Ascending aorta (tissue), 2 donors: ENCODE results near the gene HECW1. TPM values are rescaled to one million over a fixed set of nuclear protein-coding genes. Genes with fewer than 3 reads are reported as not detected.

Experiments used
- DNase-seq, 2 donors: peaks; one replicate each; pipeline ENCODE4 v3.0.0-alpha.2; 2019; ENCODE audit warnings: low spot score in 2 of 2
- H3K27ac ChIP-seq, 2 donors: fragments of 200-600 bp; sonication (generic); one replicate each; pipeline ENCODE4 v1.5.1; 2016 to 2017; ENCODE audit warnings: mild to moderate bottlenecking in 1 of 2
- H3K27me3 ChIP-seq: fragments of 200-600 bp; sonication (generic); one replicate; pipeline ENCODE4 v1.5.1; 2017
- H3K36me3 ChIP-seq, 2 donors: fragments of 200-600 bp; sonication (generic); one replicate each; pipeline ENCODE4 v1.5.1; 2016
- H3K4me1 ChIP-seq, 2 donors: fragments of 200-600 bp; sonication (generic); one replicate each; pipeline ENCODE4 v1.5.1; 2016 to 2017; ENCODE audit warnings: mild to moderate bottlenecking in 1 of 2
- H3K4me3 ChIP-seq, 2 donors: fragments of 200-600 bp; sonication (generic); one replicate each; pipeline ENCODE4 v1.5.1; 2016 to 2017; ENCODE audit warnings: mild to moderate bottlenecking in 1 of 2
- H3K9me3 ChIP-seq, 2 donors: fragments of 200-600 bp; sonication (generic); one replicate each; pipeline ENCODE4 v1.5.1; 2016
- intact Hi-C: fragments of 100-400 bp; cut with DNase I; formaldehyde crosslinking; loops from one replicate; pipeline ENCODE4 v1.15.1; 2023
- total RNA-seq: library from RNA; depleted of rRNA; stranded (reverse); fragments of >200 nt; gene quantifications from one replicate; pipeline ENCODE4 v1.1.0, GENCODE V29; 2016
- TF ChIP-seq, protein P1 (sequence below), 3 experiments: fragments of 200-600 bp in 2 of 3; fragments of 450-650 bp in 1 of 3; sonication (generic) in 2 of 3; IDR thresholded peaks; one replicate each; pipeline ENCODE4 v1.5.1; 2016 to 2019; ENCODE audit warnings: antibody characterized with exemption in 3 of 3, mild to moderate bottlenecking in 1 of 3, moderate library complexity in 1 of 3

Gene HECW1
- total RNA-seq, 1 donor from 2014 or later = not detected

DNA sequence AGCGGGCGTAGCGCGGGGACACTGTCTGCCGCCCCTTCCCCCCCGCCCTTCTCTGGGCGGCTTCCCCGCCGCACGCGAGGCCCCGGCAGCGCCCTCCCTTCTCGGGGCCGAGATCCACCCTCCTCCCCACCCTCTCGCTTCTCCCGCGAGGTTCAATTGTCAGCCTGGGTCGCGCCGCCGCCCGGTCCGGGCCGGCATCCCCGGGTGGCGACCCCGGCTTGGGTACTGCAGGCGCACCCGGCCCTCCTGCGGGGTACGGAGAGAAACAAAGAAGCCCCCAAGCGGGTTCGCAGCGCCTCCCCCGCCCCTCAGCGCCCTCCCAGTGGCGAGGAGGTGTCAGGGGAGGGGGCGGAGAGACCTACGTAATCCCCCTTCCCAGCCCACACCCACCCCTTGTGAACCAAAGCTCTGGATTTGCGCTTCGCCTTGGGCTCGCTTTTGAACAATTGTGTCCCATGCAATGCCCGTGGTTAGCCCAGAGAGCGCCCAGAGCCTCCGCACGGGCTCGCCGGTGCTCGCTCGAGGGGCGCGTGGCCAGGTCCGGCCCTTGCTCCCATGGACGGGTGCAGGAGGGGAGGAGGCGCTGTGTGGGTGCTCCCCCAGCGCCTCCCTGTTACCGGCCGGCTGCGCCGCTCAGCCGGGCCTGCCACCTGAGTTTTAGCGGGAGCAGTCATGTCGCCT, 634 bp downstream of the HECW1 start:
- H3K27me3 ChIP-seq = peaks cover 12% of the 10 kb centered on the region
- intact Hi-C loops = loop anchor here (5.0 to 10.0 kb wide), 2 partner anchors 138 to 181 kb away; partner anchors contain the start of genes MRPL32 and PSMA2
- DNase-seq = no peak

DNA sequence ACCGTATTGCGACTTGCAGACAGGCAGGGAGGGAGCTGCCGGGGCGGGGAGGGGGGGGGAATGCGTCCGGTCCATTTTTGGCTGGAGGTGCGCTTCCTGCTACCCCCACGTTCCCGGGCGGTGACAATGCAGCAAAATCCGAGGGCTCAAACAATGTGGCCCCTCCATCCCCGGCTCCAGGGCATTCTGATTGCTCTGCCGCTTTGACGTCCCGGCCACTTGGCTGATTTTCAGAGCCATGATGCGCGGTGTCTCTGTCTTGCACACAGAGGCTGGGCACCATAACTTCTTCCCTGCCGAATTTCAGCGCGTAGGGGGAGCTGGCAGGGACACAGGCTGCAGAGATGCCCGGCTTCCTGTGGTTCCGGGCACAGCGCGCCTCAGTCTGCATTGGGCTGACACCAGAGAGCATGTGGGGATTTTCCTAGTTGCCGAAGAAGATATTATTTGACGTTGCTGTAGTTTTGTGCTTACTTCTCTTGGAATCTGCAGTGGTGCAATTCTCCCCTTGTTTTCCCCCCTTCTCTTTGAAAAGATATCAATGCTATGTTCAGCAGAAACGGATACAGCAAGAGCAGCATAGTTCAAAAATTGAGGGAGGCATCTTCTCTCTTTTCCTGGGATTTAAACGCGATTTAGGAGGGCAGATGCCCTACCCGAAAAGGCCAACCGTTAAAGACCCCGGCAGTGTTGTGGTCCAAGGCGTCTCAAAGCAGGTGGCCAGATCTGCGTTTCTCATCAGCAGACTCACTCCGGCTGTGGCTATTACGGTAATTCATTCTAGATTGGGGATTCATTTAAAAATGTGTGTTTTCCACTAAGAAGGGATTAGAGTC, 1.4 kb downstream of the HECW1 start:
- H3K27ac ChIP-seq = no peak overlapping the region
- H3K4me3 ChIP-seq = peak overlapping the region; percentile 52 to 66
- peaks cover 11% of the 10 kb centered on the region in 2 donors for H3K4me1 ChIP-seq
- intact Hi-C loops = loop anchor here (5.0 to 10.0 kb wide), 2 partner anchors 139 to 182 kb away; partner anchors contain the start of genes MRPL32 and PSMA2
- H3K9me3 ChIP-seq = no peaks in the 10 kb centered on the region
- H3K36me3 ChIP-seq = no peaks in the 10 kb centered on the region
- peaks cover 12% of the 10 kb centered on the region for H3K27me3 ChIP-seq
- no peak for DNase-seq
- TF ChIP-seq, protein P1, sequence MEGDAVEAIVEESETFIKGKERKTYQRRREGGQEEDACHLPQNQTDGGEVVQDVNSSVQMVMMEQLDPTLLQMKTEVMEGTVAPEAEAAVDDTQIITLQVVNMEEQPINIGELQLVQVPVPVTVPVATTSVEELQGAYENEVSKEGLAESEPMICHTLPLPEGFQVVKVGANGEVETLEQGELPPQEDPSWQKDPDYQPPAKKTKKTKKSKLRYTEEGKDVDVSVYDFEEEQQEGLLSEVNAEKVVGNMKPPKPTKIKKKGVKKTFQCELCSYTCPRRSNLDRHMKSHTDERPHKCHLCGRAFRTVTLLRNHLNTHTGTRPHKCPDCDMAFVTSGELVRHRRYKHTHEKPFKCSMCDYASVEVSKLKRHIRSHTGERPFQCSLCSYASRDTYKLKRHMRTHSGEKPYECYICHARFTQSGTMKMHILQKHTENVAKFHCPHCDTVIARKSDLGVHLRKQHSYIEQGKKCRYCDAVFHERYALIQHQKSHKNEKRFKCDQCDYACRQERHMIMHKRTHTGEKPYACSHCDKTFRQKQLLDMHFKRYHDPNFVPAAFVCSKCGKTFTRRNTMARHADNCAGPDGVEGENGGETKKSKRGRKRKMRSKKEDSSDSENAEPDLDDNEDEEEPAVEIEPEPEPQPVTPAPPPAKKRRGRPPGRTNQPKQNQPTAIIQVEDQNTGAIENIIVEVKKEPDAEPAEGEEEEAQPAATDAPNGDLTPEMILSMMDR (IDR thresholded peaks at IDR 0.05) = no peak

More for the DNA sequence above, 634 bp downstream of the HECW1 start:
- Histone ChIP-seq H3K36me3 (no peaks in the 10 kb centered on the region), H3K4me3 (peak overlapping the region; percentile 52 to 66), H3K9me3 (no peaks in the 10 kb centered on the region), H3K4me1 (peaks cover 11% of the 10 kb centered on the region in 2 donors), H3K27ac (no peak overlapping the region)
- TF ChIP-seq, protein P1 (IDR thresholded peaks at IDR 0.05) = no peak

DNA sequence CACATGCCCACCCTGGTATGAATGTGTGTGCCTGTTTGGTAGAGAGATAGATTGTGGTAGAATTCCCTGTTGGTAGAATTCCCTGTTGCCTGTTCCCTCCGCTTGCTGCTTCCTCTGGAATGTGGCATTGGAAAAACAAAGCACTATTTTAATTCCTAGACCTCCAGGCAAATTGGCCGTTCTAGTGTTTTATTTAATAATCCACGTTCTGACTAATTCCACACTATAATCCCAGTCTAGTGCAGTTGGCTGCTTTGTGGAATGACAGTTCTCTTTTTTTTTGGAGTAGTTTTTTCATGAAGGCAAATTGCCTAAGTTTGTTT, 2.0 kb downstream of the HECW1 start:
- TF ChIP-seq, protein P1 (IDR thresholded peaks at IDR 0.05) = no peak
- peaks cover 12% of the 10 kb centered on the region for H3K27me3 ChIP-seq
- H3K36me3 ChIP-seq = no peaks in the 10 kb centered on the region
- H3K27ac ChIP-seq = no peak overlapping the region
- no peak overlapping the region for H3K4me3 ChIP-seq
- no peak for DNase-seq
- peaks cover 11% of the 10 kb centered on the region in 2 donors for H3K4me1 ChIP-seq
- no peaks in the 10 kb centered on the region for H3K9me3 ChIP-seq
- intact Hi-C loops = loop anchor here (5.0 to 10.0 kb wide), 2 partner anchors 140 to 182 kb away; partner anchors contain the start of genes MRPL32 and PSMA2

DNA sequence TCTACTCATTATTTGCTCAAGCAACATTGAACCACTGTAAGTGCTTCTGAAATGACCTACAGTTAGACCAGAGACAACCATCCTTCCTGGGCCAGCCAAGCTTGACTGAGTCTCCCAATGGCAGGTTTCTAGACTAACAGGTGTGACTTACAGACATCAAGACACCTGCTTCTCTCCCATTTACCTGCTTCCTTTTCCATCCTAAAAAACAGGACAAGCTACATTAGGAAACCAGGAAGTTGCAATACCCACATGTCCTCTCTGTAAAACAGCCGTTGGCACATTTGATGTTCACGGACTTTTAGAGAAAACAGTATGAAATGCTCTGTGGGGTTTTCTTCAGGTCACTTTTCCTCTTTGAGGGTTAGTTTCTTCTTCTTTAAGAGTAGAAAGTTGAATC, 4.0 kb downstream of the HECW1 start:
- no peak overlapping the region for H3K27ac ChIP-seq
- no peak for DNase-seq
- TF ChIP-seq, protein P1 (IDR thresholded peaks at IDR 0.05) = no peak
- no peaks in the 10 kb centered on the region for H3K36me3 ChIP-seq
- H3K27me3 ChIP-seq = peaks cover 12% of the 10 kb centered on the region
- intact Hi-C loops = loop anchor here (10.0 kb wide), 1 partner anchor 142 kb away; no protein-coding TSS in a partner anchor
- H3K9me3 ChIP-seq = no peaks in the 10 kb centered on the region
- no peak overlapping the region for H3K4me3 ChIP-seq
- peaks cover 11% of the 10 kb centered on the region in 2 donors for H3K4me1 ChIP-seq

DNA sequence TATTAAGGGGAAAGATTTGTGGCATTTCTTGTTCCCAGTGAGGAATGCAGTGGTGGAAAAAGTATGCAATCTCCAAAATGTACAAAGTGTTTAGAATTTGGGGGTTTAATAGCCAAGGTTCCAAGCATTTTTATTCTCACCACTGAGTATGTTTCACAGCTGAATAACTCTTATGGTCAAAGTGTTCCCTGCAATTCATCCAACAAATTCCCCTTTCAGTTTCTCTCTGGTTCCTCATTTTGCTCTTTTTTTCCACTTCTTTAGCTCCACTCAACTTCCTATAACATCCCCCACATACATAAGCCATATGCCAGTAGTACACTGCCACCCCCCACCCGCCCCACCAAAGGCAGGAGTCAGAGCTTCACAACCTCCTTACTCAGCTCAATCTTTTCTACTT, 4.6 kb downstream of the HECW1 start:
- TF ChIP-seq, protein P1 (IDR thresholded peaks at IDR 0.05) = no peak
- Histone ChIP-seq H3K9me3 (no peaks in the 10 kb centered on the region), H3K36me3 (no peaks in the 10 kb centered on the region), H3K27ac (no peak overlapping the region), H3K4me3 (no peak overlapping the region), H3K4me1 (peaks cover 11% of the 10 kb centered on the region in 2 donors), H3K27me3 (peaks cover 12% of the 10 kb centered on the region)
- intact Hi-C loops = loop anchor here (10.0 kb wide), 1 partner anchor 142 kb away; no protein-coding TSS in a partner anchor
- no peak for DNase-seq
